ENCODE measurements around the gene EPHX1.
"Not testable (repeated sequence)": the region's sequence is repeated elsewhere in the genome, so short reads cannot be mapped to it uniquely, and the experiment has no call there.

EPHX1 gene

DNA sequence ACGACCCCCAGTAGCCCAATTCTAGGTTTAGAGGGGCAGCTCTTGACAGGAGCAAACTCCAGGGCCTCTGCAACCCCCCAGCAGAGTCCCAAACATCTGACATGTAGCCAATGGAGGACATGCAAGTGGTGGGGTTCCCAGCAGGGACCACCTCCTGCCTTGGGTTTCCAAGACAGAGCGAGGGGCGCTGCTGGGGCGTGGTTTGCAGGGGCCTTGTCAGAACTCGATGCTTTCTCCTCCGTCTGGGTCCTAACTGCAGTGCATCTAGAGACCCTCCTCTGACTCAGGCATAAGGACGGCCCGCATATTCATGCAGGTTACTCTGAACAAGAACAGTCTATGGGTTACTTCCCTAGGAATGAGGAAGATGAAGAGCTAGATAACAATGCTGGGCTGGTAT, 17.2 kb downstream of the EPHX1 start:
- ChIA-PET CTCF (interaction anchor here (0.6 to 1.5 kb wide), 5 partner anchors 14 to 352 kb away, joined by 3 to 6 read pairs (median 3); no protein-coding TSS in a partner anchor), POLR2A (ENCODE audit: low non-redundant PET) (no interaction called here)
- no peak for DNase-seq (ENCODE audit: low spot score)
- TF ChIP-seq, protein P1, sequence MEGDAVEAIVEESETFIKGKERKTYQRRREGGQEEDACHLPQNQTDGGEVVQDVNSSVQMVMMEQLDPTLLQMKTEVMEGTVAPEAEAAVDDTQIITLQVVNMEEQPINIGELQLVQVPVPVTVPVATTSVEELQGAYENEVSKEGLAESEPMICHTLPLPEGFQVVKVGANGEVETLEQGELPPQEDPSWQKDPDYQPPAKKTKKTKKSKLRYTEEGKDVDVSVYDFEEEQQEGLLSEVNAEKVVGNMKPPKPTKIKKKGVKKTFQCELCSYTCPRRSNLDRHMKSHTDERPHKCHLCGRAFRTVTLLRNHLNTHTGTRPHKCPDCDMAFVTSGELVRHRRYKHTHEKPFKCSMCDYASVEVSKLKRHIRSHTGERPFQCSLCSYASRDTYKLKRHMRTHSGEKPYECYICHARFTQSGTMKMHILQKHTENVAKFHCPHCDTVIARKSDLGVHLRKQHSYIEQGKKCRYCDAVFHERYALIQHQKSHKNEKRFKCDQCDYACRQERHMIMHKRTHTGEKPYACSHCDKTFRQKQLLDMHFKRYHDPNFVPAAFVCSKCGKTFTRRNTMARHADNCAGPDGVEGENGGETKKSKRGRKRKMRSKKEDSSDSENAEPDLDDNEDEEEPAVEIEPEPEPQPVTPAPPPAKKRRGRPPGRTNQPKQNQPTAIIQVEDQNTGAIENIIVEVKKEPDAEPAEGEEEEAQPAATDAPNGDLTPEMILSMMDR (conservative IDR thresholded peaks at IDR 0.05; ENCODE audit: low read depth) = no peak
- peak overlapping the region; percentile 68 for H3K27ac ChIP-seq

DNA sequence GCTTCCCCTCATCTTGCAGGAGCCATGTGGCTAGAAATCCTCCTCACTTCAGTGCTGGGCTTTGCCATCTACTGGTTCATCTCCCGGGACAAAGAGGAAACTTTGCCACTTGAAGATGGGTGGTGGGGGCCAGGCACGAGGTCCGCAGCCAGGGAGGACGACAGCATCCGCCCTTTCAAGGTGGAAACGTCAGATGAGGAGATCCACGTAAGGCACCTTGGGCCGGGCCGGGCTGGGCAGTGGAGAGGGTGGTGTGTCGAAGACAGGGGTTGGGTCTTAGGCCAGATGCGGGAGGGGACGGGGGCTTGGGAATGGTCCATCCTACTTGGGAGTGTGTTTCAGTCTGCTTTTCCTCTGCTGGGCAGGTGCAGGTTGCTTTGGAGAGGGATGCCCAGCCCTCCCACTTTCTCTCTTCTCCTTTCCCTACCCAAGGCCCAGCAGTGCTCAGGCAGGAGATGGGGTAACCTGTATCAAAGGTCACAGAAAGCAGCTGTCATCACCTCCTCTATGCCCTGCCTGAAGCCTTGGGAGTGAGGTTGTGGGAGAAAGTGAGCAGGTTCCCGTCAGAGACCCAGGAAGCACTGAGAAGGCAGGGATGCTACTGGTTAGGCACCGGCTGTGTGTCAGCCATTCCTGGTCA, 18.9 kb downstream of the EPHX1 start:
- DNase-seq (ENCODE audit: low spot score) = no peak
- ChIA-PET POLR2A (ENCODE audit: low non-redundant PET) (no interaction called here), CTCF (interaction anchor here (0.5 kb wide), 1 partner anchor 49 kb away, joined by 4 read pairs; no protein-coding TSS in a partner anchor)
- 0 out of 2 replicates have a peak overlapping the region, but pooled peaks have one; percentile 8 for H3K27ac ChIP-seq
- TF ChIP-seq, protein P1 (conservative IDR thresholded peaks at IDR 0.05; ENCODE audit: low read depth) = no peak

DNA sequence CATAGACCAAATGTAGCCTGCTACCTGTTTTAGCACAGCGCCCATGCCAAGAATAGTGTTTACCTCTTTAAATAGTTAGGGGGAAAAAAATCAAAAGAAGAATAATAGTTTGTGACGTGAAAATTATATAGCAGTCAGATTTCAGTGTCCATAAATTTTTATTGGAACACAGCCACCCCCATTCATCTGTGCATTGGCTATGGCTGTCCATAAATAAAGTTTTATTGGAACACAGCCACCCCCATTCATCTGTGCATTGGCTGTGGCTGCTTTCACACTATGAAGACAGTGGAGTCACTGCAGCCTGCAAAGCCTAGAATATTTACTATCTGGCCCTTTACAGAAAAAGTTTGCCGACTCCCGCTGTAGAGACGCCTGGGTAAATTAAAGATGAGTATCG, 20.9 kb downstream of the EPHX1 start:
- no peak for DNase-seq (ENCODE audit: low spot score)
- TF ChIP-seq, protein P1 (conservative IDR thresholded peaks at IDR 0.05; ENCODE audit: low read depth) = no peak
- CTCF ChIA-PET = interaction anchor here (1.0 kb wide), 1 partner anchor 9 kb away, joined by 4 read pairs; no protein-coding TSS in a partner anchor
- H3K27ac ChIP-seq = no peak overlapping the region
- POLR2A ChIA-PET (ENCODE audit: low non-redundant PET) = no interaction called here

DNA sequence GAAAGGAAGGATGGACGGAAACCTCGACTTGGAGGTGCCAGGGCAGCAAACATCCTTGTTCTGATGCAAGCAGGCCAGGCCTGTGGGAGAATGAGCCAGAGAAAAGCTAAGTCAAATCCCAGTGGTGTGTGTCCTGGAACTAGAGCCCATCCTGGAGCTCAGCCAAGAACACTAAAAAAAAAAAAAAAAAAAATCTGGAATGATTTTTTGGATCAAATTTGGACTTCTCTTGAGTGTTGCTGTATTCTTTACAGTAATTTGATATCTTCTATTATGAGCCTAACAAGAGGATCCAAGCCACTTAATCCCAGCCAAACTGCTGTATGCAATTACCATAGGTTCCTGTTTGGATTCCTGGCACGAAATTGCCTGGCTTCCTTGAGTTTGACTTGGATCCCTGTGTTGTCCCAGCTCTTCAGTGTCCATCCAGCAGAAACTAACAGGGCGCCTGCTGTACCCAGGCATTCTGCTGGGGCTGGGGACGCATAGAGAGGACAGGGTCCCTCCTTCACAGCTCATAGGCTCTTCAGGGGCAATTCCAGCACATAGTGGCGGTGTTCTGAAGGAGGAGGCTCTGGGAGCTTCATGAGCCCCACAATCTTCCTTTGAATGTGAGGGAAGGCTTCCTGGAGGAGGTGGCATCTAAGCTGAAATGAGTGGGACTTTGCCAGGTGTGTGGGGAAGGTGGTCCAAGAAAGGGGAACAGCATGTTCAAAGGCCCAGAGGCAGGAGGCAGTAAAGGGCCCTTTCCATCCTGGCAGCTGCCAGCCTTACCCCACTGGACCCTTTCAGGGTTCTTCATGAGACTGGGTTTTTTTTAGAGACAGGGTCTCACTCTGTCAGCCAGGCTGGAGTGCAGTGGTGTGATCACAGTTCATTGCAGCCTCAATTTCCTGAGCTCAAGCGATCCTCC, 24.7 kb downstream of the EPHX1 start:
- ChIA-PET POLR2A (ENCODE audit: low non-redundant PET) (no interaction called here), CTCF (interaction anchor here (0.6 to 0.7 kb wide), 2 partner anchors 360 to 363 kb away, joined by 3 to 4 read pairs; no protein-coding TSS in a partner anchor)
- TF ChIP-seq, protein P1 (conservative IDR thresholded peaks at IDR 0.05; ENCODE audit: low read depth) = no peak
- DNase-seq (ENCODE audit: low spot score) = no peak
- peak overlapping the region; percentile 75 for H3K27ac ChIP-seq

DNA sequence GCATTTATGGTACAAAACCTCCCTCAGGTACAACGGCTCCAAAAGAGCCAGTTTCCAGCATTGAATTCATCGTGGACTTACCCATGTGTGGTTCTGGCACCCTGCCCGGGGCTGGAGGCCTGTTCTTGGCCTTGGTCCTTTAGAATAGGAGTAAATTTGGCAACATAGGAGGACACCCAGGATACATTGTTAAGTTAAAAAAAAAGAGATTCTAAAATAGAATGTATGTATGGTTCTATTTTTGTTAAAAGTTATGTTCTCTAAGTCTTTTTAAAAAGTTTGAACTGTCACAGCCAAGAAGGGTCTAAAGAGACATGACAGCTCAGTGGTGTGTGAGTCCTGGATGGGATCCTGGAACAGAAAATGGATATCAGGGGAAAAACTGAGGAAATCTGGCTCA, 25.9 kb downstream of the EPHX1 start:
- peak overlapping the region; percentile 75 for H3K27ac ChIP-seq
- TF ChIP-seq, protein P1 (conservative IDR thresholded peaks at IDR 0.05; ENCODE audit: low read depth) = no peak
- ChIA-PET CTCF (interaction anchor here (0.7 kb wide), 2 partner anchors 152 to 372 kb away, joined by 3 read pairs; no protein-coding TSS in a partner anchor), POLR2A (ENCODE audit: low non-redundant PET) (no interaction called here)
- DNase-seq (ENCODE audit: low spot score) = no peak

DNA sequence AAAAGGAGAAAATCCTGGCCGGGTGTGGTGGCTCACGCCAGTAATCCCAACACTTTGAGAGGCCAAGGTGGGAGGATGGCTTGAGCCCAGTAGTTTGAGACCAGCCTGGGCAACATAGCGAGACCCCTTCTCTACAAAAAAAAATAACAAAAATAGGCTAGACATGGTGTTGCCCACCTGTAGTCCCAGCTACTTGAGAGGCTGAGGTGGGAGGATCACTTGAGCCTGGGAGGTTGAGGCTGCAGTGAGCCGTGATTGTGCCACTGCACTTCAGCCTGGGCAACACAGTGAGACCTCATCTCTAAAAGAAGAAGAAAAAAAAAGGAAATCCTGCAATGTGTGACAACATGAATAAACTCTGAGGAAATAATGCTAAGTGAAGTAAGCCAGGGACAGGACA, 26.4 kb downstream of the EPHX1 start:
- POLR2A ChIA-PET (ENCODE audit: low non-redundant PET); DNase-seq (ENCODE audit: low spot score): not testable (repeated sequence)
- CTCF ChIA-PET = interaction anchor here (0.7 kb wide), 1 partner anchor 372 kb away, joined by 3 read pairs; no protein-coding TSS in a partner anchor
- H3K27ac ChIP-seq = peak overlapping the region; percentile 75; the same call in 1 of the 2 replicates
